ENCODE results near the gene UBE2O.

Gene UBE2O

DNA sequence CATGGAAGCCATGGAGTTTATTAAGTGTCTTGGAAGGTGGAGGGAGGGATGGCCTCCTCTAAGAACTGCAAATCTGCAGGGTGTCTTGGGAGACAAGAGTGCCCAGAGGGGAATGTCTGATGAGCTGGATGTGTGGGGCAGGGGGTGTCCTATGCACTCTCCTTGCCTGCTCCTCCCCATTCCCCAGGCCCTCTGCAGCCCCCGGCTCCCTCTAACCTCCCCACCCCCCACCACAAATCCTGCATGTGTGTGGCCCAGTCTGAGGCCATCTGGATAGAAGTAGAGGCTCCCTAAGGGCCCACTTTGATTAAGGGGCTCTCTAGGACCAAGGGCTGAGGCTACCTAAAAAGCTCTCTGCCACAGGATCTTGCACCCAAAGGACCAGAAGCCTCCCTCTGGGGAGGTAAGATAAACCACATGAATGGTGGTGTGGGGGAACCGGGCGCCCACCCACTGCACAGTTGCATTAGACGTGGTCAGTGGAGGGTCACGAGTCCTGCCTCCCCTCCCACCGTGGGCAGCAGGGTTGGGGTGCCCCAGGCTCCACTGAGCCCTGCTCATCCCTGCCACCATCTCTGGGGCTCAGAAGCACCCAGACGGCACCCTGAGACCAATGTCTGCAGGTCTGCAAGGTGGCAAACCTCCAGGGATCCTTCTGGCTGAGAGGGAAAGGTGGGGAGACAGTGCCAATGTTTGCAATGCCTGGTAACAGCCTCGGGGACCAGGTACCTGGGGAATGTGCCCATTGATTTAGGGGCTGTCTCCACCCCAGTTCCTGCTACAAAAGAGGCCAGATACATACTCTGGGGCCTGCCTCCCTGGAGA lies 15.1 kb upstream of the UBE2O start:
- DNase-seq (ENCODE audit: low read depth, low spot score): no peak

DNA sequence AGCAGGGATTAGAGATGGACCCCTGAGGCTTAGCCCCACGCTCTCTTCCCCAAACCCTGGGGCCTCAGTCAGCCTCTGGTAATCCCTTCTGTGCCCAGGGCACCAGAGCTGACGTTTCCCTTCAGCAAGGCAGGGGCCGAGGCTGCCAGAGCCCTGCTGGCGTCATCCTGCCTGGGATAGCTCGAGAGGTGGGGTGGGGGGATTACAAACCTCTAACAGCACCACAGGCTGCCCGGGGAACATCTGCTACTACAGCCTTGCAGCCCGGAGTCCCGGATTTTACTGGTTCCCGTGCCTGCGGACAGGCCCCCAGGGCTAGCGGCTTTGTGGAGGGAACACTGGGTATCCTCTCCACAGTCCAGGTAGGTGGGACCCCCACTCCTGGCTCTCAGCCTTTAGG lies 14.4 kb upstream of the UBE2O start, which contains the start of gene AANAT:
TSS of gene AANAT (plus strand) at position 238 of the 400 bp plus-strand sequence. CDS start 1,144 bp downstream, outside the sequence.
- DNase-seq (ENCODE audit: low read depth, low spot score): no peak

DNA sequence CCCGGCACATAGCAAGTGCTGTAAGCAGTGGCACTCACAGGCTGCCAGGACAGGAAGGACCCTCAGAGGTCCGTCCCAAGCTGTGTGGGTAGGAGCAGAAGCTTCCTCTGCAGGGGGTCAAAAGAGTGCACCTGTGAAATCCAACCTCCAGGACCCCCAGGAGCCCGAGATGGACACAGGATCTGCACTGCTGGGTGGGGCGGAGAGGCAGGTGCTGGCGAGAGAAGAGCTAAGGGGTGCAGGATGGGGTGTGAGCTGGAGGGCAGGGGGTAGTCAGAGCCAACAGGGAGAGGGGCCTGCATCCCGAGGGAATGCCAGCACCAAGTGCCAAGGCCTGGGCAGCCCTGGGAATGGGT lies 13.8 kb upstream of the UBE2O start:
- no peak for DNase-seq (ENCODE audit: low read depth, low spot score)

DNA sequence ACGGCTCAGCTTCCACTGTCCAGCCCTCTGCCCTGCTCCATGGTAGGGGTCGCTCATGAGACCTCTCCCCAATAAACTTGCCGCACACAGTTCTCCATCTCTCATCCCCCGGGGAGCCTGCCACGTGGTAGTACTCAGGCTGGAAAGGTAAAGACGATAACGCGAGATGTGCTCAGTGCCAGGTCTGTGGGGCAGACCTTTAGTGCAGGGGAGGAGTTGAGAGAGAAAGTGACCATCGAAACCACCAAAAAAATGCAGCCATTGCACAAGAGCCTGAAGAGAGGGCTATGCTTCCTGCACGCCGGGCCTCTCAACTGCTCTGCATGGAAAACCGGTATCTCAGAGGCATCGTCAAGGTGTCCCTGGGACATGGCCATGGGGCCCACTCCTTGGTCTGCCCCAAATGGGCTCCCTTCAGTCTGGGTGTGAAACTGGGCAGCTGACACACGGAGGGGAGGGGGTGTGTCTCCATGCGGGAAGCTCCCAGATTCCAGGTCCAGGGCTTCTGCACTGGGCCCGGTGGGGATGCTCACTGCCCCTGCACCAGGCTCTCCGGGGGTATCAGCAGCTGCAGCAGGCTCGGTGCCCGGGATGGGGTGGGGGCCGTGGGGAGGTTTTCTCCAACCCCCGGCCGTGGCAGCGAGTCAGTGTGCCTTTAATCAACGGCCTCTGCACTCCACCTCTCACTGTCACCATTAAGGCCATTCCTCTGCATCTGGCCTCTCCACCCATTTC lies 9.8 kb upstream of the UBE2O start:
- no peak for DNase-seq (ENCODE audit: low read depth, low spot score)

DNA sequence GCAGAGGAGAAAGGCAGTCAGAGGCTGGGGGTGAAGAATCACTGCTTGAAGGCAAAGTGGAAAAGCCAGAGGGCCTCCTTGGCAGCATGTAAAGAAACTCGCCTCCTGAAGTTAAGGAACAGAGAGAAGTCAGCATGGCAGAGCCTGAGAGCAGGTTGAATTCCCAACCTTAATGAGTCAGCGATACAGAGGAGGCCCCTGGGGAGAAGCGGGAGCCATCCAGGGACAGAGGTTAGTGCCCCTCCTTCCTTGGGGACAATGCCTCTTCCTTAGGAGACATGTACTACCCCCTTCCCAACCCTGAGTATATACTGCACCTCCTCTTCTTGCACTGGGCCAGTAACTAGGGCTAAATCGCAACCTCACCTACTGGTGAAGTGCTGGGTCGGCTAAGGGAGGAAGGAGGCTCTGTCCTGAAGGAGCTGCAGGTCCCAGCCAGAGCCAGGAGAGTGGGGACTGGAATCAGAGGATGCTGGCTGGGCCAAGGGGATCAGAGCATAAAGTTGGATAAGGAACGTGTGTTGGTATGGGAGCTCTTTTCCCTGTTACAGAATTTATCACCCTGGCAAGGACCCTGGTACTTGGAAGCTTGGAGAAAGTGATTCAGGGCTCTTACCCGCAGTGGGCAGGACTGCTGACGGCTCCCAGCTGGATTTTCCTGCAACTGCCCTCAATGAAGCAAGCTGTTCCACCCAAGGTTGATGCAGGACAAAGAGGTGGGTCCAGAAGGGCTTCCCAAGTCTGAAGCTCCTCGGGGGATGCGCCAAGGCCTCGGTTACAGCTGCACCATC lies 9.0 kb upstream of the UBE2O start:
- DNase-seq (ENCODE audit: low read depth, low spot score): no peak

DNA sequence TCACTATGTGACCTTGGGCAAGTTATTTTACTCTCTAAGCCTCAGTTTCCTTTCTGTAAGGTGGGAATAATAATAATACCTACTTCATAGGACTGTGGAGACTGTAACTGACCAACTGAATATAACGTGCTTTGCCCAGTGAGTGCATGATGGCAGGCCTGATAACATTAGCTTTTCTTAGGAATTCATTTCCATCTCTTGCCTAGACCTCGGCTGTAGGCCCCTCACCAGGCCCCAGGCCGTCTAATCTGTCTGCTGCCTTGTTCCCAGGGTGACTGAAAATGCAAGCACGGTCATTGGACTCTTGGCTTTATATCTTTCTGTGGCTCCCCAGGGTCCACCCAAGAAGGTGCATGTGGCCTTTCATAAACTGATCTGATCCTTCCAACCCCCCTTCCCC lies 6.7 kb upstream of the UBE2O start:
- no peak for DNase-seq (ENCODE audit: low read depth, low spot score)

DNA sequence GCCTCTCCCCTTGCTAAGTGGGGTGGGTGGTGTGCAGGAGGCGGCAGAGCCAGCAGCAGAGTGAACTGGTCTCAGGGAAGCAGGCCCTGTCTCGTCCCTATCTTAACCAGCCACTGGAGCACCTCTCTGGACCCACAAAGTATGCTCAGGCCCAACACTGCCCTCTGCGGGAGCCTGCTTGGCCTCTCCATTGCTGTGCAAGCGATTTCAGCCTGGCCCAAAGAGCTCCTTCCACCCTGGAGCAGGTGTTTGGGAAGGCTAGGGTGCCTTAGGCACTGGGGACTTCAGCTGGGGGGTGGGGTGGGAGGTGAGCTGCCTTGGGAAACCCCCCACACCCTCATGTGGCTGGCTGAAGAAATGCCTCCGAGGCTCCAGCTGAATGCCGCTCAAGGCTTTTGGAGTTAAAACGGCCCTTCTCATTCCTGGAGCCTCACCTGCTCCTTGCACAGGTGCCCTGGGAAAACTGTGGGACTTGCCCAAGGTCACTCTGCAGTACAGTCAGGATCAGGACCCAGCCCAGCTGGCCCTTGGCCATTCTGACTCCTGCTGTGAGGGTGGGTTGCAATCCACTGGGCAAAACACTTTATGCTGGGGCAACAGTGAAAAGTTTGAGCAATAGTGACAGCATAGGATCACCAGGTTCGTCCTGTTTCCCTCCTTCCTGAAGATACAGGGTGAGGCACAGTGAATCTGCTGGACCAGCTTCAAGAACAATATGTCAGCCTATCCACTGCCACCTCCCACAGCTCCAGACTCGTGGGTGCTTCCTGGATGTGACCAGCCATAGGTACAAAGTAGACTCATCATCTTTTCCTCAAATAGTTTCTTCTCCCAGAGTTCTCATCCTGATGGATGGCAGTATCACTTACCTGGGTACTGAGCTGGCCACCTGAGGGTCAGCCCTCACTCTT lies 5.9 kb upstream of the UBE2O start:
- DNase-seq (ENCODE audit: low read depth, low spot score): no peak

DNA sequence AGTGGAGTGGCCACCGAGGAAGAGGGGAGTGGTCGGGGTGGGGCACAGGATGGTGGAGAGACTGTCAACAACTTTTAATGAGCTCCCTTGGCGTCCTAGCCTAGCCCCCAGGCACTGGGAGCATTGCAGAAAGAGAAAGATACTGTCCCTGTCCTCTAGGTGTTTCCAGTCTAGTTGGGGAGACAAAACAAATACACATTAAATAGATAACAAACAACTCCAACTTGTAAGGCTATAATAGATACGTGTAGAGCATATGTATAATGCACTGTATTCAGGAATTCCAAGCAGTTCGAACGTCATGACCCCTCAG lies 435 bp upstream of the UBE2O start:
- no peak for DNase-seq (ENCODE audit: low read depth, low spot score)

DNA sequence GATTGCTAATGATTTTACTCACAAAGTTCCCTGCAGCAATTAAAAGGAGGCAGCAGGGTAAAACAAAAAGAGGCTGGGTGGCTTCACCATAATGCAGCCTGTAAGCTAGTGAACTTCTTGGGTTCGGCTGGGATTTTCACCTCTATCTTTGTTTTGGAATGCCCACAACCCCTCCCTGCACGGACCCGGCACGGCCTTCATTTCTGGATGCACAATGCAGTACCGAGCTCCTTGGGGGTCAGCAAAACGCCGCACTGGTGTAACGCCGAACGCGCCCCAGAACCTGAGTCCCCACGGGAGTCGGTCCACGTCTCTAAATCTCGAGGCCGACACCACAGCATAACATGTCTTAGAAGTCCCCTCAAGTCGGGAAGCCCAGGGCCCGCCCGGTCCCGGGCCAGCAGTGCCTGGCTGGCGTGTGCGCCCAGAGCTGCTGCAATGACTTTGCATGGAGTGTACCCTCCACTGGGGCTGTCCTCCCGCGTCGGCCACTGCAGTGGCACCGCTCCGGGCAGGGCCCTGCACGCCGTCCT lies 759 bp downstream of the UBE2O start:
- no peak for DNase-seq (ENCODE audit: low read depth, low spot score)

DNA sequence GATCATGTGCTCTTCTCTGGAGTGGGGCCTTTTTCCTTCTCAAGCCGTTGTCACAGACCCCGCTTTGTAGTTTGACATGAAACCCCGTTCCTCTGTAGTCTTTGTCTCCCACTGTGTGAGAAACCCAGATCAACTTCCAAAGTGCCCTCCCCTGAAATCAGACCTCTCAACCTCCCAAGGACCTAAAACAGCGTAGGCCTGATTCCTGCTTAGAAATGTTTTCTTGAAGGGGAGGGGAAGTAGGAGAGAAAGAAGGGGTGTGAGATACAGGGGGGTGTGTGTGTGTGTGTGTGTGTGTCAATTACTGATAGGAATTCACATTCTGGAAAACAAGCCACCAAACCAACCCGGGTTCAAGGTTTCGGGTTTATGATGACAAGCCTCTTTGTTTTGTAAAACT lies 1.4 kb downstream of the UBE2O start:
- DNase-seq (ENCODE audit: low read depth, low spot score): no peak

DNA sequence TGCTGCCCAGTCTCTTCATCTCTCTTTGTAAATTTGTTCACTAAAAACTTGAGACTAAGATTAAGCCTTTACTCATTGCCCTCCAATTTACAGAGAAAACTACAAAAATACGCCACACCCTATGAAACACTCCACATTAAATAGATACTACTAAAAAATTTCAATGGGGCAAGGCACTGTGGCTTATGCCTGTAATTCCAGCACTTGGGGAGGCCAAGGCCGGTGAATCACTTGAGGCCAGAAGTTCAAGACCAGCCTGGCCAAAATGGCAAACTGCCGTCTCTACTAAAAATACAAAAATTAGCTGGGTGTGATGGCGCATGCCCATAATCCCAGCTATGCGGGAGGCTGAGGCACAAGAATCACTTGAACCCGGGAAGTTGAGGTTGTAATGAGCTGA lies 3.8 kb downstream of the UBE2O start:
- DNase-seq (ENCODE audit: low read depth, low spot score): no peak

DNA sequence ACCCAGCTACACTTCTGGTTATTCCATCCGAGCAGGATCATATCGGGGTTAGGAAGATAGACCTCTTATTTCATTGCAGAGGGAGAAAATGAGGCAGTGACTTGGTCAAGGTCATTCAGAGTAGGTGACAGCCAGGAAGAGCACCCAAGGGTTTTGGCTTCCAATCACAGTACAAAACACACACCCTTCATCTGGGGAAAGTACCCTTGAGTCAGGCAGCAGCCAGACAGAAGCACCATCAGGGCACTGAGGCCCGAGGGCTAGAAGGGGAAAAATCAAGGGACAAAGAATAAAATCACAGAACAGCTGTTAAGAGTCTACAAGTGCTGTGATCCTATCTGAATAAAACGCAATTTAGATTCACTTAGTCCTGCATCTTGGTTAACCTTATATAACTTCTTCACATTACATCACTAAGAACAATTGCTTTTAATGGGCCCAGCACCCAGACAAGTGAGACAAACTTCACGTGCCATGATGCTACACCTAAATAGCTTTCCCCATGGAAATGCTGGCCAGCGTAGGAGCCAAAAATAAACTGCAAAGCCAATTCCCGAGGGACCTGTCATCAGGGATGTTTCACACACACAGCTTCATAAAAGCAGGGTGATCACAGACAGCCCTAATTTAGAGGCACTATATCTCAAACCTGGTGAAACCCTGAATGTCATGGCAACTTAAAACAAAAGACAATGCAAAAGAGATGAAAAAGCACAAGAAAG lies 4.9 kb downstream of the UBE2O start:
- no peak for DNase-seq (ENCODE audit: low read depth, low spot score)

DNA sequence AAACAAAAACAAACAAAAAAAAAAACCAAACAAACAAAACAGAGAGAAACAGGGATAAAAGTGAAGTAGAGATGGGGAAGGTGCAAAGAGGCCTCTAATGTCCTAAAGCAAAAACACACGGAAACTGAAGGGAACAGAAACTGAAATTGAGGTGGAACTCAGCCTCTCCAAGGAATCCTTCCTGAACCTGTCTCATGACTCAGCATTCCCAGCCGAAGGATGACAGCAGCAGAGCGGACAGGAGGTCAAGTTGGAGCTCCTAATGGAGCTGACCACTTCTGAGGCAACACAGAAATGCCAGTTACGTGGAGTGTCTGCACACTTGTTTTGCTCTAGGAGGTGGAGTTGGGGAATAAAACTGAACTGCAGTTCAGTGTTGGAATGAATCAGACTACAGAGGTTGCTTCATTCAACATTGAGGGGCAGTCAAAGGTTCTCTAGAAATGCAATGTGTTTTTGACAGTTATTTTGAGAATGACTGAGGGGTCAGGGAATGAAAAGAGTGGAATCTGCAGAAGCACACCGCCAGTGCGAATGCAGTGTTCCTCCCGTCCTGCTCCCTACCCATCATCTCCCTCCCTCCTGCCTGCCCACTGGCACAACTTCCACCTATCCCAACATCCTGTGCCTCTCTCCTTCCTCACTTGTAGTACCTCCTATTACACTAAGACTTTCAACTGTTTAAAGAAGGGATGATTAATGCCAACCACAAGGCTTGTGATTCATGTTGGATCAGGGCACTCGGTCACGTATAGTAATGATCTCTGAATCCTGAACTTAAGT lies 6.3 kb downstream of the UBE2O start:
- no peak for DNase-seq (ENCODE audit: low read depth, low spot score)

DNA sequence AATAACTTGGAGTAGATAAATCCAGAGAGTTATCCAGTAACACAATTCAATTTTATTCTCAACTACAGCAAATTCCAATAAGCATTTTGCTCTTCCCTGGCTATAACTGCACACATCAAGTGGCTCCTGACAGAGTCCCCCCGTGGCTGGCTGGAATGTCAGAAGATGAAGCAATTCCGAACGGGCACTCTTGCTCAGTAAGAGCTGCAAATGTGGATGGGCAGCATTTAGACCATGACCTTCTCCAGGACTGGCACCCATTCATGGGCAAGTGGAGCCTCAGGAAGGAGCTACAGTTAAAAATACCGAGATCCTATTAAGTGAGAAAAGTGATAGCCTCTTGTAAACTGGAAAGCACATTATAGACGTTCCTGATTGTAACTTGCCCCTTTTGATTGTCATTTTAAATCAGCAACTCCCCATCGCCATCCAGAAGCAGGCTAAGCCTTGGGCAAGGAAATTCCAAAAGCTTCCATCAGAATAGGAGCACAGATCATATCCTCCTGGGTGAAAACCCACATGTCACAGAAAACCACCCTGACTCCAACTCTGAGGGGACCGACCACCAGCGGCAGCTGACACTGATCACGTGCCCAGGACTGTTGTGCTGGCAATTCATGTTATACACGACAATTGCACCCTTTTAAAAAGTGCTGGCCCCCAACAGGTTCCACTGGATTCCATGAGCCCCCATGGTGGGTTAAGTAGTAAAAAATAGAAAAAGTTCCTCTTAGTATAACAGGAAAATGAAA lies 7.1 kb downstream of the UBE2O start:
- no peak for DNase-seq (ENCODE audit: low read depth, low spot score)

DNA sequence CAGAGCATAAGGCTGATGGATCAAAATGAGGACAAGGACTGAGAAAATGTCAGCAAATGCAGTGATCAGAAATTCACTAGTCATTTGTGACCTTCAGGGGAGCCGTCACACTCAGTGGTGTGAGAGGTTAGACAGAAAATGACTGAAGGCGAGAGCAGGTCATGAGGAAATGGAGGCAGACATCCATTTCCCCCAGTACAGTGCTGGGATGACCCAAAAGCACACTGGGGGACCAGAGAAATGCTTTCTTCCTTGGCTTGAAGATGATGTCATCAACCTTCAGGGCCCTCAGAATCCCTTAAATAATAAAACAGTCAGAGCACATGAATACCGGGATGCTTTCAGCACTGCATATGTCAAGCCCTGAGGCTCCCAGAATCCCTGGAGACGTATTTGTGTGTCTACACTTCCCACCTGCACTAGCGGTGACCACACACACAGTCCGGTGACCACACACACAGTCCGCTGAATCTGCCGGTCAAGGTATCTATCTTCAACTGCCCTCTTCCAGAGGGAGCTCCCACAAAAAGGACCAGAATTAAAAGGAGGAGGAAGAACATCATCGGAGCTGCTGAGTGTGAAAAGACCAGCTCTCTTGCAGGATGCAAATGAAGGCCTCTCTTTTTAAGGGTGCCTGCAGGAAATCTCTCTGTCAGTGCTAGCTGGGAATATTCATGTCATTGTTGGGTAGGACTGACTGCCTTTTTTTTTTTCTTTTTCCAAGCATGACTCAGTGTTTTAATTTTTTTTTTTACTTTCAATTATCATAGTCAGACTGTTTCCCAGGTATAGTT lies 8.2 kb downstream of the UBE2O start:
- DNase-seq (ENCODE audit: low read depth, low spot score): no peak

DNA sequence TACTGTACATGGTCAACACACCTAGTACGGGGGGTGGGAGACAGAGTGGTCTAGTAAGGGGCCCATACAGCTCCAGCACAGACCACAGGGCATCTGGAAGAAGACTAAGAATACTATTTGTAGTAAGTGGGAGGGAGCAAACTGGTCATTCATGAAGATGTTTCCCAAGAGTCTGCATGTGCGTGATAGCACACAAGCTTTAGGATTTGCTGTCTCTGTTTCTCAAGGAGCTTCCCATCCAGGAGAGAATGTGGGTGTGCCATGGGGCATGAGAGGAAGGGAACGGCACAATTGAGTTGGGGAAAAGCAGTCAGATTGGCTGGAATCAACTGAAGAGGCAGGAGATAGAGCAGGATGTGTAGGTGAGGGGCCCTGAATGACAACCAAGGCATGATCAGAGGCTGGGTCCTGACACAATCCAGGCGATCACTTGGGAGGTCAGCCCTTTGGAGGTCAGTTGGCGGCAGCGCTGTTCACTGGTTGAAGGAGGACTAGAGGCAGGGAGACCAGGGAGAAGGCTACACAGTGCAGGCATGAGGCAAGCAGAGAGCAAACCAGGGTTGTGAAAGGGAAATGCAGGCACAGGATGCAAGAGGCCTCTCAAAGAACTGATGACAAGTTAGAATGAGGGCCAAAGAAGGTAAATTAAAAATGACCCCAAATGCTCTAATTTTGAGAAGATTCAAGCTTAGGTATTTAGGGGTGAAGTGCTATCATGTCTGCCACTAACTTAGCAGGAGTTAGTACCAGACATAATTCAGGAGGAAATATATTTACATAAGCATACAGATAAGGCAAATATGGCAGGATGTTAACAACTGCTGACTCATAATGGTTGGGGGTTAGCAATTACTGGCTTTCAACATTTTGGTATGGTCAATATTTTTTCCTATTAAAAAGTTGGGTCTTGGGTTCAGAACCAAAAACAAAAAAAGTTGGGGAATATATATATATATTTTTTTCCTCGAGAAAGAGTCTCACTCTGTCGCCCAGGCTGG lies 10.3 kb downstream of the UBE2O start:
- no peak for DNase-seq (ENCODE audit: low read depth, low spot score)
